ENCODE data around the gene KRTAP5-1. TPM values are rescaled to one million over a fixed set of nuclear protein-coding genes. Genes with fewer than 3 reads are reported as not detected.
"Not testable (repeated sequence)": the region's sequence is repeated elsewhere in the genome, so short reads cannot be mapped to it uniquely, and the experiment has no call there.

The KRTAP5-1 gene
- total RNA-seq, 1 donor from 2014 or later: not detected

DNA sequence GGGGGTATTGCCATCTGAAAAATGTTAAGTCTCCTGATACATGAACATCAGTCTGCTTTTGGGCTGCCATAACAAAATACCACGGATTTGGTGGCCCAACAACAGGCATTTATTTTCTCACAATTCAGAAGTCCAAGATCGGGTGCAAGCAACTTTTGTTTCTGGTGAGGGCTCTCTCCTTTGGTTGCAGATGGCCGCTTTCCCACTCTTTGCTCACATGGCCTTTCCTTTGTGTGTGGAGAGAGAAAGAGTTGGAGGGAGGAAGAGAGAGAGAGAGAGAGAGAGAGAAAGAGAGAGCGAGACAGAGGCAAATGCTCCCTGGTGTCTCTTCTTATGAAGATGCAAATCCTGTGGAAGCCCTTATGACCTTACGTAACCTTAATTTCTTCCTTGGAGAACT, 15.5 kb upstream of the KRTAP5-1 start:
- no peak for DNase-seq

DNA sequence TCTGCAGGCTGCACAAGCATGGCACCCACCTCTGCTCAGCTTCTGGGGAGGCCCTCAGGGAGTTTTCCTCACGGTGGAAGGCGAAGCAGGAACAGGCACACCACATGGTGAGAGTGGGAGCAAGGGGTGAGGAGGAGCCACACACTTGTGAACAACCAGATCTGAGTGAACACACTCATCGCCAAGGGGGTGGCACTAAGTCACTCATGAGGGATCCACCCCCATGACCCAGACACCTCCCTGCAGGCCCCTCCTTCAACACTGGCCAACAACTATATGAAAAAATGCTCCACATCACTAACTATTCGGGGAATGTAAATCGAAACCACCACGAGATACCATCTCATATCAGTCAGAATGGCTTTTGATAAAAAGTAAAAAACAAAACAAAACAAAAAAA, 13.7 kb upstream of the KRTAP5-1 start:
- no peak for DNase-seq

DNA sequence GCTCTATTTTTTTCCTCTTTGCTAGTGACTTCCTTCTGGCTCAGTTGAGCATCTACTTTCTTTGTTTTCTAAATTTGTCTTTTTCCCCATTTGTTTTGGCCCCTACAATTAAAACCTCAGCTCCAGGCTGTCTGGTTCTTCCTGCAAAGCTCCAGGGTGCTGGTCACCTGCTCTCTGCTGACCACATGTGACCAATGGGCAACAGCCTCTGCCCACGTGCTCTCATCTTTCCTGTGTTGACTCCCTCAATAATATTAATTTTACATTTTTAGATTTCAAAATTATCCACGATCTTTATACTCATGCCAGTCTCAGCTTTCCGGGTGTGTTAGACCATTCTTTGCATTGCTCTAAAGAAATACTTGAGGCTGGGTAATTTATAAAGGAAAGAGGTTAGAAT, 13.3 kb upstream of the KRTAP5-1 start:
- DNase-seq: not testable (repeated sequence)

DNA sequence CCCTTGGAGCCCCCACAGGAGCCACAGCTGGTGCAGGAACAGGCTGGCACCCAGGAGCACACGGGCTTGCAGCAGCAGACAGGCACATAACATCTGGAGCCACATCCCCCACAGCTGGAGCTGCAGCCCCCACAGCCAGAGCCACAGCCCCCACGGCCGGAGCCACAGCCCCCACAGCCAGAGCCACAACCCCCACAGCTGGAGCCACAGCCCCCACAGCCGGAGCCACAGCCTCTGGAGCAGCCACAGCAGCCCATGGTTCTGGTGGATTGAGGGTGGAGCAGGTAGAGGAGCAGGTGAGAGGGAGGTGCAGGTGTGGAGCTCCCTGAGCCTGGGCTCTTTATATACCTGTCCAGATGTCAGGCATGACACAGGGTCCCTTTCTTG, 12.9 kb upstream of the KRTAP5-1 start, which contains the start of gene KRTAP5-2:
Gene KRTAP5-2 (minus strand): TSS at position 301 of the 387 bp plus-strand sequence. CDS start 44 bp downstream, at position 257.
- no peak for DNase-seq

DNA sequence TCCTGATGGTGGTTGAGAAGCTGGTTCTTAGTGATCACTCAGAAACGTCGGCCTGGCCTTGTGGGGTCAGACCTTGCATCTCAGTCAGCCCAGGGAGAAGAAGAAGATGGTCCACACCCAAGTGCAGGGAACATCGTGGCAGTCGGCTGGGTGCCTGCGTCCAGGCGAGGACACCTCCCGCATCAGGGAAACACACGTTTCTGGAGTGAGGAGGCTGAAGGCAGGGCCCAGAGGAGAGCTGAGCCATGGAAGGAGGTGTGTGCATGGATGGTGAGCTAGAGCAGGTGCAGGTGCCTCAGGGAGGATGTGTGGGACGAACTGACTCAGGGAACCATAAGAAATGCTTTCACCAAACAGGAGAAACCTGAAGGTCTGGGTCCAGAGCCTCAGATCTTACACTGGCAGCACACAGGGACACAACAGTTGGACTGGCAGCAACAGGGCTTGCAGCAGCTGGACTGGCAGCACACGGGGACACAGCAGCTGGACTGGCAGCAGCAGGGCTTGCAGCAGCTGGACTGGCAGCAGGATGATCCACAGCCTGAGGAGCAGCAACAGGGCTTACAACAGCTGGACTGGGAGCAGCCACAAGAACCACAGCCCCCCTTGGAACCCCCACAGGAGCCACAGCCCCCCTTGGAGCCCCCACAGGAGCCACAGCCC, 12.4 kb upstream of the KRTAP5-1 start:
- DNase-seq: no peak

DNA sequence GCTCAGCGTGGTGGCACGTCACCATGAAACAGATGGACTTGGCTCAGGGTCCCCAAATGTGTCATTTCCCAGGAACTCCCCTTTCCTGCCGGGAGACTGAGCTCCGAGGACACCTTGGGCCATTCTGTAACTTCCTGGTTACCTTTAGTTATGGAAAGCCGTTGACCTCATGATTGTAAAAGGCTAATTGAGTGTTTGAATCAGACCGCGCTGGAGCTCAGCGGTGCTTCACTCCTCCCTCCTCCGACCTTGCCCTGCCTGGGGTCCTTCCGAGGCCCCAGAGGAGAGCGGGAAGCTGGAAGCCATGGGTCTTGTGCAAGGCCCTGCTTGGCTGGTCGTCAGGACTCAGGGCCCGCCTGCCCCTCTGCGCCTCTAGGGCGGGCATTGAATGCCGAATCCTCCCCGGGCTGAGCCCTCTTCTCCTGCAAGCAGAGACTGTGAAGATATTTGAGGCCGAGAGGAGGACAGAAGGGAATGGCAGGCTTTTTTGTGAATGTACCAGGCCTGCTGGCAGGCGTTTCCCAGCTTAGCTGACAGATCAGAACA, 11.6 kb upstream of the KRTAP5-1 start:
- not testable (repeated sequence) for DNase-seq

DNA sequence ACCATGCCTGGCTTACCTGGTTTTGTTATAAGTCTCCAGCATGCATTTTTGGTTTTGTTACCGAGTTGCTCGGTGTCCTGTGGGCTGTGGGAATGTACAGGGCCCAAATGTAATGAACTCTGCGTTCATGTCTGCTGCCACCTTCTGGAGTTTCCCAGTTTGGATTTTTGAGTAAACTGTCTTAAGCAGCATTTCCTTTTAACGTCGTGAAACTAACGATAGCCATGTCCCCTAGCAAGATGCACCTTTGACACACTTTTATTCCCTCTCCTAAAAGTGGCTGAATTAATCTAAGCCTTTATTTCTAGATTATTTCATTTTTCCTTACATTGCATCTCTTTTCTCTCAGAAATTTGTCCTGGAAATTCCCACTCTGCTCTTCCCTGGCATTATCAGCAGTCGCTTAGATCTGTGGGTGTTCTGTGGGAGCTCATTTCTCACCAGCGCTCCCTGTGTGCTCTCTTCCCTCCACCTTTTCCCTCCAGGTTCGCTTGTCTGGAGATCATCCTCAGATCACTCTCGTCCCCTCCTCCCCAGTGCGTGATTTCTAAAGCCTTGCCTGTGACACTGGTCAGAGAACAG, 11.0 kb upstream of the KRTAP5-1 start:
- DNase-seq: not testable (repeated sequence)

DNA sequence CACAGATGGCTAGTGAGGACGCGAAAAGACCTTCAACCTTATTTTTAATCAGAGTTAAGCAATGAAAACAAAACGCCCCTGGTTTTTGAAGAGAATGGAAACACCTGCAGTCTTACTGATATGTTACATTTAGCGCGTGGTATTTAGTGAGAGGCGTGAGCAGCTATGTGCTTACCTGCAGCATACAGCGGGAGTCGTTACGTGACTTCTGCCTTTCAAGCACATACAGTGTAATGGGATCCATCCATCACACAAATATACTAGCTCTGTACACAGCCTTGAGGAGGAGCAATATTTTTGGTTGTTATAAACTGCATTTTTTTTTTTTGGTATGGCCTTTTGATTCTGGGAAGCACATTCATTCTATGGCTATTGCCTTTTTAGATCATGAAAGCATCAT, 7.5 kb upstream of the KRTAP5-1 start:
- DNase-seq: no peak

DNA sequence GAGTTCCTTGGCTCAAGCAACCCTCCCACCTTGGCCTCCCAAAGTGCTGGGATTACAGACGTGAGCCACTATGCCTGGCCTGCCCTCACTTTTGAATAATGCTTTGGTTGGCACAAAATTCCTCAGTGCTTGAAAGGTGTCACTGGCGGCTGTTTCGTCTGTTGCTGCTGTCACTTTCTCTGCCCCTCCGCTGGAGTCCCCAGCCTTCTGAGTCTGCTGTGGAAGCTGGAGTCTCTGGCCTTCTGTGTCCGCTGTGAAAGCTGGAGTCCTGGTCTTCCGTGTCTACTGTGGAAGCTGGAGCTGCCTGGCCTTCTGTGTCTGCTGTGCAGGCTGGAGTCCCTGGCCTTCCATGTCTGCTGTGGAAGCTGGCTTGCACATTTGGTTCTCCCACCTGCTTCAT, 4.9 kb upstream of the KRTAP5-1 start:
- no peak for DNase-seq

DNA sequence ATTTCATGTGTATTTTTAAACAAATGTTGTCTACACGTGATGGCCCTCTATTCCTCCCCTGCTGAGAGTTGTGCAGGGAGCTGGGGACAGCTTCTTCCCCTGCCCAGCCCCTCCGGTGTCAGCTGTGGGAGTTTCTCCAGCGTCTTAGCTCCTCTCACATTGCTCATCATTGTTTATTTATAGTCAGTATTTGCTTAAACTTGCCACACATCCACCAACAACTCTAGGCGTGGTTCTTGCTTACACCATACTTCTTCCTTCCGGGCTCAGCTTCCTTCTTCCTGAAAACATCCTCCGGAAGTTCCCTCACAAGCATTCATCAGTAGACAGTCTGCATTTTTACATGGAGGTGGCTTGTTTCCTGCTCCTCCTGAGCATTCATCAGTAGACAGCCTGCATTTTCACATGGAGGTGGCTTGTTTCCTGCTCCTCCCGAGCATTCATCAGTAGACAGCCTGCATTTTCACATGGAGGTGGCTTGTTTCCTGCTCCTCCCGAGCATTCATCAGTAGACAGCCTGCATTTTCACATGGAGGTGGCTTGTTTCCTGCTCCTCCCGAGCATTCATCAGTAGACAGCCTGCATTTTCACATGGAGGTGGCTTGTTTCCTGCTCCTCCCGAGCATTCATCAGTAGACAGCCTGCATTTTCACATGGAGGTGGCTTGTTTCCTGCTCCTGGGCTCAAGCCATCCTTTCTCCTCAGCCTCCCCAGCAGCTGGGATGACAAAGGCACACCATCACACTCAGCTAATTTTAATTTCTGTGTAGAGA, 4.3 kb upstream of the KRTAP5-1 start:
- not testable (repeated sequence) for DNase-seq

DNA sequence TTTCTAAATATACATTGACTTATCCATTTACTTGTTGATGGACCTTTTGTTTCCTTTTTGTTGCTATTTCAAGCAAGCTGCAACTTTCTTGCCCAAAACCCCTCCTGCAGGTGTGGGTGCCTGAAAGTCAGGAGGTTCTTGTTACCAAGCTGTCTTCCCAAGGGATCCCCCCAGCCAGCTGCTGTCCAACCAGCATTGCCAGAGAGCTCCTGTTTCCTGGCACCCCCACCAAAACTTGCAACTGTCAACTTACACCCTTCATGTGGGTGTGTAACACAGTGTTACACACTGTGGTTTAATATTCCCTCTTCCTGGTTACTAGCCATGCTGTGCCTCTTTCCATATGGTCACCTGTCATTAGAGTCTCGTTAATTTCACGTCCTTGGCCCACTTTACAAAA, 1.6 kb upstream of the KRTAP5-1 start:
- no peak for DNase-seq

DNA sequence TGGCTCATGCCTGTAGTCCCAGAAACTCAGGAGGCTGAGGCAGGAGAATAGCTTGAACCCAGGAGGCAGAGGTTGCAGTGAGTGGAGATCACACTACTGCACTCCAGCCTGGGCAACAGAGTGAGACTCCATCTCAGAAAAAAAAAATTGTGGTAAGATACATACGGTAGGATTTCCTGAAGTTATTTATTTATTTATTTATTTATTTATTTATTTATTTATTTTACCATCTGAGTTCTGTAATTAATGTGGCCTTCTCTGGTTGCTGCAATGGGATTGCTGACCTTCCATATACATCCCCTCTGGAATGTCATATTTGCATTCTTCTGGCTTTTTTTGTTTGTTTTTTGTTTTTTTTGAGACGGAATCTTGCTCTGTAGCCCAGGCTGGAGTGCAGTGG, 2.2 kb downstream of the KRTAP5-1 start:
- not testable (repeated sequence) for DNase-seq

DNA sequence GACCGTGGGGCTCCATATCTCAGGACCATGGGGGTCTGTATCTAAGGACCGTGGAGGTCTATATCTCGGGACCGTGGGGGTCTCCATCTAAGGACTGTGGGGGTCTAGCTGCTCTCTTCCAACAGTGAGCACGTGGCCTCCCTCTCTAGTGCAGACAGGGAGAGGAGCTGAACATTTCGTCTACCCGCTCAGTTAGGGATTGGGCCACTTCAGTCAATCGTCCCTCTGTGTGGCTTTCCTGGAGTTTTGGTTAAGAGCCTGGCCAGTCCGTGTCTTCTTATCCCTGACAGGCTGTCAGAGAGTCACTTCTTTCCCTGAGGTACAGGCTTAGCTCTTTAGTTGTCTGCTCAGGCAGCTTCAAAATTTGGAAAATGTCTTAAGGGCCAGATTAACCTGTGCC, 3.1 kb downstream of the KRTAP5-1 start:
- no peak for DNase-seq

DNA sequence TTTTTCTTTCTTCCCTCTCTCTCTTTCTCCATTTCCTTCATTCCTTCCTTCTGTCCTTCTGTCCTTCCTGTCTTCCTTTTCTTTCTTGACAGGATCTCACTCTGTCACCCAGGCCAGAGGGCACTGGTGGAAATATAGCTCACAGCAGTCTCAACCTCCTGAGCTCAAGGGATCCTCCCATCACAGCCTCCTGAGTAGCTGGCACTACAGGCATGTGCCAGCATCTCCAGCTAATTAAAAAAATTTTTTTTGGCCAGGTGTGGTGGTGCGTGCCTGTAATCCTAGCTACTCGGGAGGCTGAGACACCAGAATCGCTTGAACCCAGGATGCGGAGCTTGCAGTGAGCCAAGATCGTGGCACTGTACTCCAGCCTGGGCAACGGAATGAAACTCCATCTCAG, 8.3 kb downstream of the KRTAP5-1 start:
- DNase-seq: no peak

DNA sequence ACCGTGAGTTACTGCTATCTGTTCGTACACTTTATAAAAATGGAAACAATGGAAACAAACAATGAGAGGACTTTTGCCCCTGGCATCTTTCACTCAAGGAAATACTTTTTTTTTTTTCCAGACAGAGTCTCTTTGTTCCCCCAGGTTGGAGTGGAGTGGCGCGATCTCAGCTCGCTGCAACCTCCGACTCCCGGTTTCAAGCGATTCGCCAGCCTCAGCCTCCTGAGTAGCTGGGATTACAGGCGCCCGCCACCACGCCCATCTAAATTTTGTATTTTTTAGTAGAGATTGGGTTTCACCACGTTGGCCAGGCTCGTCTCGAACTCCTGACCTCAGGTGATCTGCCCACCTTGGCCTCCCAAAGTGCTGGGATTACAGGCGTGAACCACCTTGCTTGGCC, 9.3 kb downstream of the KRTAP5-1 start:
- DNase-seq: not testable (repeated sequence)

DNA sequence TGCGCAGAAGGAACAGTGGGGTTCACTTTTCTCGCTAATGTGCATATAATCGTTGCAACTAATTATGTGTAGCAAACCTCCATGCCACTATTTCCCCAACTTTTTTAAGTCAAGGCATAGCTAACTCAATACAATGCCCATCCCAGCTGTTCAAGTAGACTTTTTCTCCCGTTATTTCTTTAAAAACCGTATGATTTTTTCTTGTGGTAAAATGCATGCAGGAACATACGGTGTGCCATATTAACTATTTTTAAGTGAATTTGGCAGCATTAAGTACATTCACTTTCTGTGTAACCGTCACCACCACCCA, 10.2 kb downstream of the KRTAP5-1 start:
- no peak for DNase-seq

DNA sequence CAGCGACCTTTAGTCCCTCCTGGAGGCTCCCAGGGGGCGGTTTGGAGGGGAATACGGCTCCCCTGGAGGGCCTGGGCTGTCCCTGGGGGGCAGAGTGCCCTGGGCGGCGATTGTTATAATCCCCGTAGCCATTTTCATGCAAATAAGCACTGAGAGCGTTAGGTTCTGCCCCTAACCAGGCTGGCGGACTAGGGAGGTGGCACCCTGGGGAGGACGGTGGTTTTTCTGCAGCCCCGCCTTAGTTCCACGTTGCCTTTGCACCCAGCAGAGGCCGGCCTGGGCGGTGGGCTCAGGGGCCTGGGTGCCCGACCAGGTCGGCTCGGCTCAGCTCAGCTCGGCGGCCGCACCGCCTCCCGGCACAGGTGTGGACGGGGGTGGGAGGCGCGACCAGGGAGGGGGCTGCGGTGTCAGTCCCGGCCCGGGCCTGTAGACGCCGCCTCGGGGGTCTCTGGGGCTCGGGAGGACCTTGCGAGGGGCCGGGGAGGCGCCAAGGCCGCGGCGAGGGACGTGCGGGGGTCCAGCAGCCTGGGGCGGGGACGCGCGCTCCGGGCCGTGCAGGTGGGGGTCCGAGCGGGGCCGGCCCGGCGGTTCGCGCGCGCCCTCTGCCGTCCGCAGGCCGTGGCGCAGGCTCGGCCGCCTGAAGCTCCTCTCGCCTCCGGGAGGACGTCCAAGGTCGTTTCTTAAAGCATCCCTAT, 10.7 kb downstream of the KRTAP5-1 start:
- no peak for DNase-seq

DNA sequence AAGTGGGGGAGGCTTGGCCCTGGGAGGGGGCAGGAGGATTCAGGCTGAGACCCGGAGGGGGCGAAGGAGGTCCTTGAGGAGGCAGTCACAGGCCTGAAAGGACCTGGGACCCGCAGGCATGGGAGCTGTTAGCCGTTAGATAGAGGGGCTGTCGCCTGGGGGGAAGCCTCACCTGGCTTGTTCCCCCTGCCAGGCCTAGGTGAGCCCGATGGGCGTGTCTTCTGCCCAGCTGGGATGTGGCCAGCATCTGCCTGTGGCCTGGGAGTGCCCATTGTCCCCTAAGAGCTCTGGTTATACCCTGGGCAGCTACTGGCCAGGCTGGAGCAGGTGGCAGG, 11.2 kb downstream of the KRTAP5-1 start:
- no peak for DNase-seq

DNA sequence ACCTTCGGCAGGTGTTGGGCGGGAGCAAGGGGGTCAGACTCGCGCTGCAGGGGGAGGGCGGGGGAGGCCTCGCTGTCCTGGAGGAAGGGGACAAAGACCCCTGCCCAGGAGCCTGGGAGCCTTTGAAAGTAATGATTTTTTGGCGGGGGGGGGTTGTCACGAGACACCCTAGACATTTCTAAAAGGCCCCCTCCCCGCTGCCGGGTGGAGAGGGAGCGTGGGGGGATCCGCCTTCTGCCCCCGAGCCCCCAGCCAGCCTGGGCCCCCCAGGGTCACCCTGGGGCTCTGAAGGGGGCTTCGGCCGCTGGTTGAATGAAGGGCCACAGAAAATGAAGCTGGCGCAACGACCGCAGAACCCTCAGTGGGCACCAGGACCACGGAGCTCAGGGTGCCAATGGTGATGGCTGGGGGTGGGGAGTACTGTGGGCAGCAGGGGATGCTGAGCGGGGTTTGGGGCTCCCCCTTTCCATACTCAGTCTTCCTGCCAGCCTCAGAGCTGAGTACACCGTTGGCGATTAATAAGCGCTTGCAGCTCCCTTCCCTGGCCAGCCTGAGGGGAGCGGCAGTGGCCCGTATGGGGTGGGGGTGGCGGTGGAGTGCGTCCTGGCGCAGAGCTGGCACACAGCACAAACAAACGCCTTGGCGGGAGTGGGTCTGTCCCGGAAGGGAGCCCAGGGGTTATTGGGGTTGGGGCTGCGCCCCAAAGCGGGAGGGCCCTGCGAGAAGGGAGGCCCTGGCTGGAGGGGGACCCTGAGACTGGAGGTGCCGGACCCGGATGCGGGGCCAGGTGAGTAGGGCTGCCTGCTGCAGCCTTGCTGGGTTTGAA, 11.8 kb downstream of the KRTAP5-1 start:
- no peak for DNase-seq

DNA sequence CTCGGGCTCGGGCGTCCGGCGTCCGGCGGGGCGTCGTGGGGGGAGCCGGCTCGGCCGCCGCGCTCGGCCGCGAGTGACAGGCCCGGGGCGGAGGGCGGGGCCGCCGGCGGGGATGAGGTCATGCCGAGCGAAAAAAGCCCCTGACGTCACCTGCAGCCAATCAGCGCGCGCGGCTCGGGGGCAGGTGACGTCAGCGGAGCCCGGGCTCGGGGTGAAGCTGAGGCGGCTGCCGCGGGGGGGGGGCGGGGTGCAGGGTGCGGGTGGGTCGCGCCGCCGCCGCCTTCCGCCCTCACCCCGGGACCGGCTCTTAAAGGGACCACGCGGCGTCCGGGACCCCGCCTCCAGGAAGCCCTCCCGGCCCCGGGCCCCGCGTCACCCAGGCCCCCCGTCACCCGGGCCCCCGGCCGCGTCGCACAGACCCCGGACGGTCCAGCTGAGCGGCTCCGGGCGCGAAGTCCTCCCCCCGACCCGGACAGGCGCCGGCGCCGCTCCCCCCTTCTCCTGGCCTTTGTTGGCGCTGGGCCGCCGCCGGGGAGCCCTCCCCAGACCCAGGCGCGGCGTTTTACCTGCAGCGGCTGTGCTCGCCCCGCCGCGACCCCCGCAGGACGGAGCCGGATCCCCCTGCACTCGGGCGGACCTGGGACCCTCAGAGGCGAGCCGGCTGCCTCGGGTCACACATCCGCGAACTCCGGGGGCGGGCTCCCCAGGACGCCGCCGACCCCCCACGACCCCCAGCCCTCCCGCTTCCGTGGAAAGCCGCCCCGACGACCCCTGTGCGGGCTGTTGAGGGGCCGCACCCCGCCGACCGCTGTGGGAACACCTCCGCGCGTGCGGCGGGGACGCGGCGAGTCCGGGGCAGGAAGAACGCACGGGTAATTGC, 12.6 kb downstream of the KRTAP5-1 start, which contains the start of gene DUSP8:
Gene DUSP8 (minus strand): TSS at position 75 of the 880 bp plus-strand sequence. CDS start 6,445 bp downstream, outside the sequence.
- DNase-seq: peak; percentile 88

DNA sequence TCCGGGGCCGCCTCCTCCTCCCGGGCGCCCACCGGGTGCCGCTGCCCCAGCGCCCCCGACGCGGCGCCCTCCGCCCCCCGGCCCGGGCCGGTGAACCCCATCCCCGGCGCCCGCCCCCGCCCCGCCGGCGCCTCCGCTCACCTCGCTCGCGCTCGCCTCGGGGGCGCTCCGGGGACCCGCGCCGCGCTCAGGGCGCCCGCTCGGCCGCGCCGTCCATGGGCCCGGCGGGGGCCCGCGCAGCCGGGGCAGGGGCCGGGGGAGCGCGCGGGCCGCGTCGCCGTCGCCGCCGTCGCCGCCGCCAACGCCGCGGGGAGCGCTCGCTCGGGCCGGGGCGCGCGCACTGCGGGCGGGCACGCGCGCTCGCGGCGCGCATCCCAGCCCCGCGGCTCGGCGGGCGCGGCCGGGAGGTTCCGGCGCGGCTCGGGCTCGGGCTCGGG, 13.3 kb downstream of the KRTAP5-1 start:
- DNase-seq: no peak
